Colonic mucosa (tissue), 4 donors: ENCODE measurements around the gene PWP2. TPM values are rescaled to one million over a fixed set of nuclear protein-coding genes. Genes with fewer than 3 reads are reported as not detected.
"Not testable (repeated sequence)": the region's sequence is repeated elsewhere in the genome, so short reads cannot be mapped to it uniquely, and the experiment has no call there.

ENCODE experiments used
- DNase-seq: peaks from one replicate; pipeline ENCODE4 v3.0.0-alpha.2; 2020
- H3K27ac ChIP-seq: fragments of 200-600 bp; one replicate; pipeline ENCODE4 v1.8.0; 2021
- H3K27me3 ChIP-seq: fragments of 200-600 bp; one replicate; pipeline ENCODE4 v1.8.0; 2021
- H3K36me3 ChIP-seq: fragments of 200-600 bp; one replicate; pipeline ENCODE4 v1.8.0; 2021
- H3K4me1 ChIP-seq: fragments of 200-600 bp; one replicate; pipeline ENCODE4 v1.8.0; 2021; ENCODE audit warnings: mild to moderate bottlenecking
- H3K4me3 ChIP-seq: fragments of 200-600 bp; one replicate; pipeline ENCODE4 v1.8.0; 2021
- H3K9ac ChIP-seq, 2 donors: one replicate each; pipeline ENCODE4 v1.7.0; 2013; ENCODE audit warnings: control low read depth in 2 of 2, low read depth in 2 of 2, low read length in 2 of 2
- H3K9me3 ChIP-seq: fragments of 200-600 bp; one replicate; pipeline ENCODE4 v1.8.0; 2021
- intact Hi-C: fragments of 100-400 bp; cut with DNase I; formaldehyde crosslinking; loops from one replicate; pipeline ENCODE4 v1.14.1; 2022
- total RNA-seq, 2 donors: library from RNA; stranded (reverse); fragmentation: NEBNext Ultra II Directional in 1 of 2; extraction: Animal tissue kit (Norgen Biotek cat#: 25700) in 1 of 2; gene quantifications; one replicate each; pipeline ENCODE4 v1.2.1, GENCODE V29; 2021
- TF ChIP-seq, protein P1 (sequence below): fragments of 200-600 bp; IDR thresholded peaks from one replicate; pipeline ENCODE4 v1.8.0; 2022; ENCODE audit warnings: antibody characterized with exemption, mild to moderate bottlenecking
- donor health status: healthy.
- donor health status: DM: no; HTN: no; CAD: no.
- donor health status: DM: no; HTN: no; CAD: no.

Gene PWP2
- total RNA-seq = 1 to 10 TPM; 2.3 to 3.1 TPM

DNA sequence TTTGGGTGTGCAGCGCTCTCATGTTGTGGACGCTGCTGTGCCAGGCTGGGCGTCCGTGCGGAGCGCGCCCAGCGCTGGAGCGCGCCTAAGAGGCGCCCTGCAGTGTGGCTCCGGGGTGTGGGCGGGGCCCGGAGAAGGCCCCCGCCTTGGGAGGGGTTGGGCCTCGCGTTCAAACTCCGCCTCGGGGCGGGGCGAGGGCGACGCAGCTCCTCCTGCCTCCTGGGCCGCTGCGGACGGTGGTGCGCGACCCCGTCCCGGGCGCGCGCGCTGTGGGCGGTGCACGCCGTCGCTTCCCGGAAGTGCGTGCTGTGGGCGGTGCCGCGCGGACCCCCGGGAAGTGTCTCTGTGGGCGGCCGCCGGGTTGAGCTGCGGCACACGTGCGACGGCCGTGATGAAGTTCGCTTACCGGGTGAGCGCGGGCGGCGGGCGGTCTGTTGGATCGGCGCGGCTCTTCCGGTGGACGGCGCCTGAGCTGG is at the start of gene PWP2:
Gene PWP2 (plus strand): TSS at position 374 of the 476 bp plus-strand sequence. CDS start 18 bp downstream, at position 392.
- intact Hi-C loops = not testable (repeated sequence)

DNA sequence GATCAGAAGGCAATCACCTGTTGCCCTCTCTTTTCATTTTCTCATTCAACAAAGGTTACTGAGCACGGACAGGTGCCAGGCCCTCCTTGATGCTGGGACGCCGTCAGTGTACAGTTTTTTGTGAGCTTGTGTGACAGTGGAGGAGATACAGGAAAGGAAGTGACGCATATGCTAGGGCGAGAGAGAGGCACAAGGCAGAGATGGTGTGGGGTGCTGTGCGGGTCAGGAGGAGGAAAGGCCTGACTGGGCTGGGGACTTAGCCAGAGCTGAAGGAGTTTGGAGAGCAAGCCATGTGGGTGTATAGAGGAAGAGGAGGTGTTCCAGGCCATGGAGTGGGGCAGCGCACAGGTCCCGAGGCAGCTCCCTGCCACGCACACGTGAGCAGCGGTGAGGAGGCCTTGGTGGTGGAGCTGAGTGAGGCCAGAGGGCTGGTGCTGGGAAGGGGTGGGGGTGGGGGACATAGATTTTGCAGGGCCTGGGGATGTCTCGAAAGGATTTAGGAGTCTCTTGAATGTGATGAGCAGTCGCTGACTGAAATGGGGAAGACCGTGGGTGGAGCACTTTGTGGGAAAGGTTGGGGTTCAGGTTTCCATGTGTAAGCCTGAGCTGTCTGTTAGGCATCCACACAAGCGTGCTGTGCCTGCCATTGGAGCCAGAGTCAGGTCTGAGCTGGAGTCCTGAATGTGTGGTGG is 49.1 kb upstream of the PWP2 start:
- H3K9me3 ChIP-seq = no peaks in the 10 kb centered on the region
- H3K9ac ChIP-seq = no peak overlapping the region
- DNase-seq = no peak
- peaks cover 12% of the 10 kb centered on the region for H3K36me3 ChIP-seq
- H3K4me1 ChIP-seq = no peaks in the 10 kb centered on the region
- intact Hi-C loops = no loop called here
- no peaks in the 10 kb centered on the region for H3K27me3 ChIP-seq
- H3K27ac ChIP-seq = no peak overlapping the region
- no peak overlapping the region for H3K4me3 ChIP-seq
- TF ChIP-seq, protein P1, sequence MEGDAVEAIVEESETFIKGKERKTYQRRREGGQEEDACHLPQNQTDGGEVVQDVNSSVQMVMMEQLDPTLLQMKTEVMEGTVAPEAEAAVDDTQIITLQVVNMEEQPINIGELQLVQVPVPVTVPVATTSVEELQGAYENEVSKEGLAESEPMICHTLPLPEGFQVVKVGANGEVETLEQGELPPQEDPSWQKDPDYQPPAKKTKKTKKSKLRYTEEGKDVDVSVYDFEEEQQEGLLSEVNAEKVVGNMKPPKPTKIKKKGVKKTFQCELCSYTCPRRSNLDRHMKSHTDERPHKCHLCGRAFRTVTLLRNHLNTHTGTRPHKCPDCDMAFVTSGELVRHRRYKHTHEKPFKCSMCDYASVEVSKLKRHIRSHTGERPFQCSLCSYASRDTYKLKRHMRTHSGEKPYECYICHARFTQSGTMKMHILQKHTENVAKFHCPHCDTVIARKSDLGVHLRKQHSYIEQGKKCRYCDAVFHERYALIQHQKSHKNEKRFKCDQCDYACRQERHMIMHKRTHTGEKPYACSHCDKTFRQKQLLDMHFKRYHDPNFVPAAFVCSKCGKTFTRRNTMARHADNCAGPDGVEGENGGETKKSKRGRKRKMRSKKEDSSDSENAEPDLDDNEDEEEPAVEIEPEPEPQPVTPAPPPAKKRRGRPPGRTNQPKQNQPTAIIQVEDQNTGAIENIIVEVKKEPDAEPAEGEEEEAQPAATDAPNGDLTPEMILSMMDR = no peak

More for the DNA sequence above, at the start of gene PWP2:
- not testable (repeated sequence) for H3K27ac ChIP-seq, H3K9me3 ChIP-seq, H3K27me3 ChIP-seq, H3K9ac ChIP-seq, H3K36me3 ChIP-seq, H3K4me1 ChIP-seq
- peak within 1 kb of the TSS; percentile 31 for H3K4me3 ChIP-seq
- peak; percentile 19 for DNase-seq

DNA sequence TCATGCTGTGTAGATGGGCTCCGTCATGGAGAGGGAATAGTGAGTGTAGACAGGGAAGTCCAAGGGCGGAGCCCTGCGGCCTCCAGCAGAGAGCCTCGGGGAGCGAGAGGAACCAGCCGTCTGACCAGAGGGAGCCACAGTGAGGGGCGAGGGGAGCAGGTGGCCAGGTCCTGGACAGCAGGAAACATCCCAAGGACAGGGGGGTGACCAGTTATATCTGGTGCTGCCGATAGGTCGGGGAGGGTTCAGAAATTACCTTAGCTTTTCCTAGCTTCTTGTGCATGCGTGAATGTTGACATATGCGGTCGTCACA is 48.6 kb upstream of the PWP2 start:
- H3K27ac ChIP-seq = no peak overlapping the region
- TF ChIP-seq, protein P1 = no peak
- H3K9ac ChIP-seq = no peak overlapping the region
- H3K36me3 ChIP-seq = peaks cover 16% of the 10 kb centered on the region
- H3K4me3 ChIP-seq = no peak overlapping the region
- H3K4me1 ChIP-seq = no peaks in the 10 kb centered on the region
- no peak for DNase-seq
- no peaks in the 10 kb centered on the region for H3K27me3 ChIP-seq
- intact Hi-C loops = no loop called here
- H3K9me3 ChIP-seq = no peaks in the 10 kb centered on the region

DNA sequence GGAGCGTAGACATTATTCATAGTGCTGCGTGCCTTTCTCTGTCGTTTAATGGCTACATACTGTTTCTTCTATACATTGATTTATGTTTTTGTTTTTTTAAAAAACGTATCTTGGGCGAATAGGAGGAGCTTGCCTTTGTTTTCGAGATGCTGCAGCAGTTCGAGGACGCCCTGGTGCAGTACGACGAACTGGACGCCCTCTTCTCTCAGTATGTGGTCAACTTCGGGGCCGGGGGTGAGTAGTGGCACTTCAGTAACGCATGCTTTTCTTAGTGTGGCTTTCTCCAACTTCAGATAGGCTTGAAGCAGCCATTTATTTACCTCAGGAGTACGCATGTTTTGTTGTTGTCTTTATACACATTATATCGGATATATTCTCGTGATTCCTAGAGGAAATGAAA is 48.2 kb upstream of the PWP2 start:
- peaks cover 20% of the 10 kb centered on the region for H3K36me3 ChIP-seq
- intact Hi-C loops = no loop called here
- no peak overlapping the region for H3K4me3 ChIP-seq
- H3K9me3 ChIP-seq = no peaks in the 10 kb centered on the region
- TF ChIP-seq, protein P1 = no peak
- H3K4me1 ChIP-seq = no peaks in the 10 kb centered on the region
- DNase-seq = no peak
- no peak overlapping the region for H3K9ac ChIP-seq
- no peak overlapping the region for H3K27ac ChIP-seq
- H3K27me3 ChIP-seq = no peaks in the 10 kb centered on the region

DNA sequence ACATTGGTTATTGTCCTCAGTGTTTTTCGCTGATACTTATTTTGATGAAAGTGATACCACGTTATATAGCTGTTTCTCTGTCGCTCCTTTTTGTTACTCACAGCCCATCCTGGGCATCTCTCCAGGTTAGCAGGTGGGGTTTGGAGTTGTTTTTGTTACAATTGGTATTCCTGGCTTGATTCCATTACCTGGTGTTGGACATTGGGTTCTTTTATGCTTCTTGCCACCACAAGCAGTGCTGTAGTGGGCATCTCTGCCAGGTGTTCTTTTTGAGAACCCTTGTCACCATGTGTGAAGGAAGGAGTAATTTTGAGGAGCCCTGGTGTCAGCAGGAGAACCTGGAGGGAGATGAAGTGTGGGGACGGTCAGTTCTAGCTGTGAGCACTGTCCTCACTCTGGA is 47.5 kb upstream of the PWP2 start:
- Histone ChIP-seq H3K9ac (no peak overlapping the region), H3K27me3 (no peaks in the 10 kb centered on the region), H3K4me1 (no peaks in the 10 kb centered on the region), H3K27ac (no peak overlapping the region), H3K36me3 (peaks cover 20% of the 10 kb centered on the region), H3K4me3 (no peak overlapping the region), H3K9me3 (no peaks in the 10 kb centered on the region)
- TF ChIP-seq, protein P1 = no peak
- intact Hi-C loops = no loop called here
- DNase-seq = no peak

DNA sequence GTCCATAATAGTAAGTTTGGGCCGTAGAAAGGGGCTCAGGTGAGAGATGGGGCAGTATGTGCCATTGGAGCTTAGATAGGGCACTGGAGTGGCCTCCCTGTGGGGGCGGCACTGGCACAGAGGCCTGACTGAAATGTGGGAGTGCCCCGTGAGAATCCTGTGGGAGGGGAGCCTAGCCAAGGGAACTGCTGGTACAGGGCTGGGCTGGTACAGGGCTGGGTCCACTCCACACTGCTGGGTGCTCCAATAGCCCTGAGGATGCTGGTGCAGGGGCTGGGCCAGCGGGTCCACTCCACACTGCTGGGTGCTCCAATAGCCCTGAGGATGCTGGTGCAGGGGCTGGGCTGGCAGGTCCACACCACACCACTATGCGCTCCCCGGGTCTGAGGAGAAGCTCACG is 44.8 kb upstream of the PWP2 start:
- H3K36me3 ChIP-seq = peaks cover 19% of the 10 kb centered on the region

More for the DNA sequence above, 44.8 kb upstream of the PWP2 start:
- intact Hi-C loops = no loop called here
- no peak for DNase-seq
- Histone ChIP-seq H3K4me1 (no peaks in the 10 kb centered on the region), H3K27me3 (no peaks in the 10 kb centered on the region), H3K27ac (no peak overlapping the region), H3K9ac (no peak overlapping the region), H3K9me3 (no peaks in the 10 kb centered on the region), H3K4me3 (no peak overlapping the region)
- TF ChIP-seq, protein P1 = no peak
